NAMALWA (cell line): ENCODE measurements around the gene MAST2.
A peak's percentile ranks its signal among the peaks of the same experiment; 100 is the strongest.

Experiments
- DNase-seq: peaks from one replicate; pipeline ENCODE4 v3.0.0-alpha.2; 2015; ENCODE audit warnings: low spot score

Gene MAST2

GRCh38 chr1:46062651-46063319 lies 259.4 kb downstream of the MAST2 start:
- peak; percentile 36 for DNase-seq

GRCh38 chr1:46064708-46065107 lies 261.3 kb downstream of the MAST2 start:
- no peak for DNase-seq

GRCh38 chr1:46065405-46065804 lies 262.0 kb downstream of the MAST2 start:
- DNase-seq, result peak; percentile 25

GRCh38 chr1:46067652-46068051 lies 264.2 kb downstream of the MAST2 start:
- no peak for DNase-seq

- no peak for DNase-seq
Observed at GRCh38 chr1:46068525-46068924, 265.1 kb downstream of the MAST2 start.

DNA sequence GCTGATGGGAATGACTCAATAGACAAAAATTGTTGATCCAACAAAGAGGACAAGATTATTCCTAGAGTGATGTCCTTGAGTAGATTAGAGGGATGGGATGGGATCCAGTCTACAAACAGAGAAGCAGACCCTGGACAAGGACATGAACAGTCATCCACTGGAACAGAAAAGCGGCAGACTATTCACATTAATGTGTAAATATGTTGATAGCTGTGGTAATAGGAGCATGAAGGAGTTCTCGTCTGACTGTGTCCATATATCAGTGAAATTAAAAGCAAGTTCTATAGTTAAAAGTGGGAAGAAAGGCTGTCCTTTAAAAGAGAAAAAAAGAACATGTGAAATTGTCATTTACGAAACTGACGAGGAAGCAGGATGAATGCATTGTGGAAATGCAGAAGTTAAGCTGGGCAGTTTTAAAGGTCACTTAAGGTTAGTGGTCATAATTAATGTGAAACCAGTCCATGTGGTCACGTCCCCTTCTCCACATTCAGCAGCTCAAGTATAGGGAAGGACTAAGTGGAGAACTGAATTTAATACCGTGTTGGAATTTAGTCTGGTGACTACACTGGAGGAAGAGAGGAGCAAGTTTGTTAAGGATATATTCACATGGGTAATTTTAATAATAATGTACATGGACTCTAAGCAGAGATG lies 266.9 kb downstream of the MAST2 start:
- no peak for DNase-seq

- no peak for DNase-seq
Observed at GRCh38 chr1:46072975-46073374, 269.6 kb downstream of the MAST2 start.

GRCh38 chr1:46076343-46076742 lies 272.9 kb downstream of the MAST2 start:
- no peak for DNase-seq

DNA sequence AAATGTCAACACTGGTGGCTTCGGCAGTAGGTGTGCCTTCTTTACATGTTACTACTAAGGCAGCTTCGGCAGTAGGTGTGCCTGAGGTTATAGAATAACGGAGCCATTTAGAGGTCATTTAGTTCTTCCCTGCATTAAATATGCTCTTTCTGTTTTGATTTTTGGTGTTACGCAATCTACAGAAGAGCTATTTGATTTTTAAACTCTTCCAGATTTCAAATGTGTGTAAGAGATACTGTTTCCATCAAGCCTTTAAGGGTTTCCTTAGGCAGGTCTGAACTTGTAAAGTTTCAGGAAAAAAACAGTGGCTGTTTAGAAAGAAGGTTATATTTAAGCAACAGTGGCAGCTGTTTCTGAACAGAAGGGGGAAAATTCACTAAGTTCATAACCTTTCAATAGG lies 274.2 kb downstream of the MAST2 start:
- no peak for DNase-seq

GRCh38 chr1:46080257-46080656 lies 276.8 kb downstream of the MAST2 start:
- no peak for DNase-seq

- no peak for DNase-seq
Observed at GRCh38 chr1:46081206-46081605, 277.8 kb downstream of the MAST2 start.

DNA sequence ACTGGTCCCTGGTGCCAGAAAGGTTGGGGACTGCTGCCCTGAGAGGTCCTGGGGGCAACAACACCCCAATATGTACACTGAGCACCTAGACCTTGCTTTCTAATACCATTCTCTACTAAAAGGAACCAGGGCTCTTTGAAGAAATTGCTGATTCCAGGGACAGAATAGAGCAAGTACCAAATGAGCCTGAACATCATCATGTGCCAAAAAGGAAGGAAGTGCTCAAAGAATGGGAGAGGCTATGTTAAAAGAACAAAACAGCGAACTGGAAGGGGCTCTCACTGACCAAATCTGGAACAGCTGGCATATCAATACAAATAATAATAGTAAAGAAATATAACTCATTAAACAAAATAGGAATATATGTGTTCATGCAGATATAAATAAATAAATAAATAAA lies 278.2 kb downstream of the MAST2 start:
- no peak for DNase-seq

- DNase-seq, result no peak
Observed at GRCh38 chr1:46083579-46083978, 280.2 kb downstream of the MAST2 start.

GRCh38 chr1:46084553-46085451 lies 281.4 kb downstream of the MAST2 start:
- DNase-seq, result no peak
